GM20431 (cell line): ENCODE data around the gene CDCP1.

ENCODE experiments used
- in situ Hi-C: fragments of 300-500 bp; cut with MseI, MboI; formaldehyde crosslinking; loops from one replicate; pipeline ENCODE4 v1.15.0; 2020; ENCODE audit warnings: low sequenced_read_pairs; ENCODE audit not compliant: unreplicated experiment

Gene CDCP1

DNA sequence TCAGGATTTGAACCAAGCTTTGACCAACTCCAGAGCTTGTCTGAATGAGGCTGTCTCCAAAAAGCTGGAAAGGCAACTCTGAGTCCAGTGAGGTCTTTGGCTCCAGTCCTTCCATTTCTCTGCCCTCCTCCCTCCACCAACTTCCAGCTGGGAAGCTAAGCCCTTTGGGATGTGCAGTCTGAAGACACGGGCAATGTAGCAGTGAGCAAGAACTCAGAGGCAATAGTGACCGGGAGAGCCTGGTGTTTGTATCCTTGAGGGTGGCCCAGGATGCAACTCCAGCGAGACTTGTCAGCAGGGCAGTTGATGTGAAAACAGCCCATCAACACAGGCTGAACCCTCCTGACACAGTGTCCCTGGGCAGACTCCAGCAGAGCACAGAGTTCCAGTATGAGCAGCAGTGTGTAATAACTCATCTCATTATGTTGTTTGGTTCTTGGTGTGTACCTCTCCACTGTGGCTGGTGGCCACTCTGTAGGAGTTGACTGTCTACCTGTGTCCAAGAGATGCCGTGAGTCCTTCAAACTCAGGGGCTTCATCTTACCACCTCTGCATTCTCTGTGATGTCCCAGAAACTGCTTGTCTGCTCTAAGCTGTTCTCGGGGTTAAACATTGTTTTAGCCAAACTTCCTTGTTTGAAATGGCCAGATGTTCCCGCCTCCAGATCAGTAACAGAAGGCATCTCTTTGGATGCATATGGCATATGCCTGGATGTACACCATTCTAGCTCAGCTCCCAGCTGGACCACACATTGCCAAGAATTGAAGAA is 6.6 kb downstream of the CDCP1 start:
- in situ Hi-C loops, result no loop called here

DNA sequence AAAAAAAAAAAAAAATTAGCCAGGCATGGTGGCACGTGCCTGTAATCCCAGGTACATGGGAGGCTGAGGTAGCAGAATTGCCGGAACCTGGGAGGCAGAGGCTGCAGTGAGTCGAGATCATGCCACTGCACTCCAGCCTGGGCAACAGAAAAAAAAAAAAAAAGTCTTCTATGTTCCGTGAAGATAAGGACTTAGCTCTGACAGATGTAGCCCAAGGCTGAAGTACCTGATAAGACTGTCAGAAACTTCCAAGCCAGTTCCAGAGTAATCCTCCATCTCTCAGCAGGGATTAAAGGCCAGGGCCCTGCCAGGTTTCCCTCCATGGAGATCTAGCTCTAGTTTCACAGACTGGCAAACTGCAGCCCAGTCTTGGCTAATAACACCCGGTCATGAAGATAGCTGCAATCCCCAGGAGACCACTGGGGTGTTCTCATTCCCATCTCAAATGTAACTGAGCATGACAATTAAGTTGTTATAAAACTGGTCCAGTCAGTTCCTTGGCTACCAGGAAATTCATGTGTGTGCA is 8.5 kb downstream of the CDCP1 start:
- in situ Hi-C loops, result no loop called here

DNA sequence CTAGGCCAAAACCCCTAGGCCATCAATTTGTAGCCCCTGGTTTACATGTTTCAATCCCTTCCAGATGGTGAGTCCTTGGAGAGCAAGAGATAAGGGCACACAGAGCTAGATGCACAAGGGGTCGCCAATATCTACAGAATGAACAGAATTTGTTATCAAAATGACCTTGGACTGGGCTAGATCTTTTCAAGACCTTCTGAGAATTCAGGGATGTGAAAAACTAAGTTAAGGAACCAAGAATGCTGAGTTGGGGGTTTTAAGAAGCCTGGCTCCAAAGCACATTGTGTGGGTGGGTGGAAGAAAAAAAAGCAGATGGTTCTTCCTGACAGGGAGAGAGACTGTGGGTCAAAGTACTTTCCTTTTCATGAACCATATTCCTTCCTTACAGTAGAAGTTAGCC is 10.2 kb downstream of the CDCP1 start:
- in situ Hi-C loops, result no loop called here

DNA sequence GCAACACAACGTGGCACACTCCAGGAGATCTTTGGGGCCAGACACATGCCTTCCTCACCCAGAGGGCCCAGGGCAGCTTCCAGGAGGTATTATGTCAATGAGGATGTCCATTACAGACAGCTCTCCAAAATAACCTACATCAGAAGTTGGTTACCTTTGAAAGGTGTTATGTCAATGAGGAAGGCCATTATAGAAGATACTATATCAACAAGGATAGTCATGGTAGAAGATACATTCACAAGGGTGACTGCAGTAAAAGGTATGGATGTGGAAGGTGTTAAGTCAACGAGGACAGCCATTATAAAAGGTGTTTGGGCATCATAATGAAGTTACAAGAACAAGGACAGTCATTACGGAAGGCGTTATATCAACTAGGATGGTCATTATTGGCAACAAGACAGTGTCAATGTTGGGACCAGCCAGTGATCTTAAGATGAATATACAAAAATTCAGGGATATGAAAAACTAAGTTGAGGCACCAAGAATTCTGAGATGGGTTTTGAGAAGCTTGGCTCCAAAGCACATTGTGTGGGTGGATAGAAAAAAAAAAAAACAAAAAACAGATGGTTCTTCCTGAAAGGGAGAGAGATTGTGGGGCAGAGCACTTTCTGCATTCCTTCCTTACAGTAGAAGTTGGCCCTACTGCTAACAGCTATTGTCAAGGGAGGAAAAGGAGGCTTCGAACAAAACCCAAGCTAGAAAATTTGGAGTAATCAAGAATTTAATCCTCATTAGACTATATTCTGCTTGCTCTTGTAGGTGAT is 11.2 kb downstream of the CDCP1 start:
- in situ Hi-C loops, result no loop called here

DNA sequence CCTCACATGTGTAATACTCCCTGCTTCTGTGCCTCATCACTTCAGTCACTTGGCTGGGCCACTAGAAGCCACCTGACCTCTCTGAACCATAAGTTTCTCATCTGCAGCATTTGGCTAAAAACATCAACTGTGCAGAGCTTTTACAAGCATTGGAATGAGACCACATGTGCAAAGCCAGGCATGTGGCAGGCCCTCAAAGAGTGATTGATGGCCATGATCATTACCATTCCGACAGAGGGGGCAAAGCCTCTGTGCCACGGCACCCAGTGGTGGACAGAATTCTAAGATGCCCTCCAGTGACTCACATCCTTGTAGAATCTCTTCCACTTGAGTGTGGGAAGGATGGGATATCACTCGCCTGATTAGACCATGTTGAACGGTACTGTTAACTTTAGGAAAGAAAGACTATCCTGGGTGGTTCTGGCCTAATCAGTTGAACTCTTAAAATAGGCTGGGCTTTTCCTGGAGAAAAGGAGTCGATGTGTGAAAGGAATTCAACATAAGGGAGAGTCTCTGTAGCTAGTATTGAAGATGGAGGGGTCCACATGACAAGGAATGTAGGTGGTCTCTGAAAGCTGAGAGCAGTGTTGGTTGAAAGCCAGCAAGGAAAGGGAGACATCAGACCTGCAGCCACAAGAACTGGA is 13.5 kb downstream of the CDCP1 start:
- in situ Hi-C loops, result no loop called here

- in situ Hi-C loops, result no loop called here
These were observed 15.0 kb downstream of the CDCP1 start for GRCh38 chr3:45131201-45131600.

- in situ Hi-C loops, result no loop called here
These were observed 15.7 kb downstream of the CDCP1 start for GRCh38 chr3:45130476-45130875.

GRCh38 chr3:45128950-45129349 is 17.2 kb downstream of the CDCP1 start:
- in situ Hi-C loops, result no loop called here

- in situ Hi-C loops, result no loop called here
These were observed 18.9 kb downstream of the CDCP1 start for GRCh38 chr3:45127130-45127822.

DNA sequence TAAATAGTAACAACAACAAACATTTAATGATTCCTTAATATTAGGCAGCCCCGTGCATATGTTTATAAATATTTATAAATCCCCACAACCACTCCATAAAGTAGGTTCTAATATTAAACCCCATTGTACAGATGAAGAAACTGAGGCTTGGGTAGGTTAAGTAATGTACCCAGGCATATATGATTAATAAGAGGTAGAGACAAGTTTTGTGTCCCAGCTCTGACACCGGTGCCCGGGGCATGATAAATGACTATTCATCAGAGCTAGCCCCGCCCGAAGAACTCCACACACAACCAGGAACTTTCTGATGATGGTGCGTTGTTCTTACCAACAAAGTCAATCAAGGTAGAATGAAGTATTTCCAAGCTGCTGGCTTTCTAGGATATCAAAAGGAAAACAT is 19.4 kb downstream of the CDCP1 start:
- in situ Hi-C loops, result no loop called here

DNA sequence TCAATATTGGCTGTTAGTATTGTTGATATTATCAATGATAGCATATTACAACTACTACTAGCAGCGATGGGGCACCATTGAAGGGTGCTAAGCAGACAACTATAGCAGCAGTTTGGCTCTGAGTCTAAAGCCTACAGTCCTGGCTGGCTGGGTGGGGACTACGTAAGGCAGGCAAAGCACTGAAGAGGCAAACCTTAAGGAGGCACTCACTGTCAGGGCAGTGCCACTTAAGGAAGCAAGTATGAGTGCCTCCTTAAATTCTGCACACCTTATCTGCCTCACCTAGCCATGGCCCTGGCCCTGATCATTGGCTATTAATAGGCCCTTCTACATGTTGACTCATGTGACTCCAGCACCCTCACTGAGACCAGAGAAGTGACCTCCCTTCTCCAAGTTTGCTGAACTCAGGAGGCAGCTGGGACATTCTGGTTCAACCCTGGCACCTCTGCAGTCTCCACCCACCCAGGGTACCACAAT is 20.6 kb downstream of the CDCP1 start:
- in situ Hi-C loops, result no loop called here

- in situ Hi-C loops, result no loop called here
These were observed 21.2 kb downstream of the CDCP1 start for GRCh38 chr3:45124956-45125355.

DNA sequence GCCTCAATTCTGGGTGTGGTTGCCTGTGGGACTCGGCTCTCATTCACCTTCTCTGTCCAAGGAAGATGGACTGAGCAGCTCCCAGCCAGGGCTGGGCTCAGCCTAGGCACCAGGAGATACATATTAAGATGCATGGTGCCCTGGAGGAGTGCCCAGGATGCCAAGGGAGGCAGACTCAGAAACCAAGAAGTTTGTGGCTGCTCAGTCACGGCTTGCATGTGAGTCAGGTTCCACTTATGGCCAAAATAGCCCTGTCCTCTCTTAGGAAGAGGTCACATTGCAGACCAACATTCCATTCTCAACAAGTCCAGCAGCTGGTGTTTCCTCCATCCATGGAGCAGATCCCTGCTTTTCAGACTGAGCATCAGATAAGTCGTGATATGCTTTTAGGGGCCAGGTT is 21.8 kb downstream of the CDCP1 start:
- in situ Hi-C loops, result no loop called here

DNA sequence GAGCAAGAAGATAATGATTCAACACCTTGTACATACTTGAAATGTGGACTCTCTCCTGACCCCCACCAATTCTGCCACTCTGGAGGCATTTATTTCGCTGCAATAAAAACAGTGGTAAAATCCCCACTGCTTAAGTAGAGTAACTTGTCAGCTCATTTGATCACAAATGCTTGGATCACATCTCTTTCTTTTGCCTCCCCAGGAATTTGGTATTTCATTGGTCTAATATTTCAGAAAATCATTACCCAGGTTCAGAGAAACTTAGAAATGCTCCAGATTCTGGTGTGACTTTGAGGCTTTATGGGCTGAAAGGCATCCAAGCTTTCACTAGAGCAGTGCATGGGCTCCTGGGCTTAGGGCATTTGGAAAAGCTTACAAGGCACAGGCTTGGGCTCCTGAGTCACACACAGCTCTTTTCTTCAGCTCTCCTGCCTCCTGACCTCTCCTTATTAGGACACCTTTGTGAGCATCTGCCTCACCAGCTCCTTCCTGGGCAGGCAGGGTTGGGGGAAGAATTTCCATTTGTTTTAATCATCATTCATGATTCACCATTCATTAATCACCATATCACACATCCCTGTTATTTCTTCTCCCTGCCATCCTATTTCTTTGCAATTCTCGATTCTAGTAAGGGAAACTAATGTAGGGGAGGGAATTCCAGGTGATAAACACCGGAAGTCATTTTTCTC is 22.5 kb downstream of the CDCP1 start:
- in situ Hi-C loops, result no loop called here

DNA sequence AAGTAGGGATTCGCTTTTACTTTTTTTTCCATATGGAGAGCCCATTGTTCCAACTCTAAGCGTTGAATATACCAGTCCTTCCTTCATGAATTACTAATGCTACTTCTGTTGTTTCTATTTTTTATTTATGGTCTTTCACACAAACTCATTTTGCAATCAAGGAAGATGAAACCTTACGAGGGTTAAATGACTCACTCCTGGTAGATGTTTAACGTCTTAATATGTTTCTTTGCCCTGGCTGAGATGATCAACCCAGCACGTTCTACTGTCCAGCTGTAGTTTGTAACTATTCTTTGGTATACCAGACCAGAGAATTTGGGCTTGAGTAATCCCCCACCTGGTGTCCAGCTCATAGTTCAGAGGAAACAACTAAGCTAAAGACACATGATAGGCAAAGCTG is 23.1 kb downstream of the CDCP1 start:
- in situ Hi-C loops, result no loop called here

DNA sequence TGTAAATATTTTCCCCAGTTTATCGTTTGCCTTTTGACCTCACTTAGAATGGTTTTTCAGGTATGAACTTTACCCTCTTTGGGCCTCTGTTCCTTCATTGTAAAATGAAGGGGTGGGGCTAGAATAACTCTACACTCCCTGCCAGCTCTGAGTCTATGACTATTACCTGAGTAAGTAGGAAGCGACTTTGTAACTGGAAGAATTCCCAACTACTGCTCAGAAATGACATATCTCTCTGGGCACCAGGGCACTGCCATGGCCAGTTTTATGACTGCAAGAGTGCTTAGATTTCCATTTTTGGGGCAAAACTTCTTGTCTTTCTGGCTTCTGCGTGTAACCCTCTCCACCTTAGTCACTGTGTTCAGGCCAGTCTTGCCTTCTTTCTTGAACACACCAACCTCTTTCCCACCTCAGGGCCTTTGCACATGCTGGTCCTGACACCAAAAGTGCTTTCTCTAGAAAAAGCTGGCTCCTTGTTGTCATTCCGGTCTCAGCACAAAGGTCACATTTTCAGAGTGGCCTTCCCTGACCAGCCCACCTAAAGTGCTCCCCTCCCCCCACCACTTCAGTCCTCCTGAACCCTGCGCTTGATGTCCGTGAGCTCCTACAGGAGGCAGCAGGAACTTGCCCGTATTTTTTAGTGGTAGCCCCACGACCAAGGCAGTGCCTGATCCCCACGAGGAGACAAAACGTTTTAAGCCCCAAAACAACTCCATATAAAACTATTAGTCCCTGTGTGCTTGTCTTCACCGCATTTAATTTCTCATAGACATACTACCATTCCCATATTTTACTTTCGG is 25.6 kb downstream of the CDCP1 start:
- in situ Hi-C loops, result no loop called here

- in situ Hi-C loops, result no loop called here
These were observed 26.3 kb downstream of the CDCP1 start for GRCh38 chr3:45119824-45120358.

- in situ Hi-C loops, result no loop called here
These were observed 26.8 kb downstream of the CDCP1 start for GRCh38 chr3:45119376-45119775.
